ENCODE data around the gene BMPR1A. TPM values are rescaled to one million over a fixed set of nuclear protein-coding genes. Genes with fewer than 3 reads are reported as not detected.
A peak's percentile ranks its signal among the peaks of the same experiment; 100 is the strongest.
"Not testable (repeated sequence)": the region's sequence is repeated elsewhere in the genome, so short reads cannot be mapped to it uniquely, and the experiment has no call there.

The BMPR1A gene
- total RNA-seq, 1 donor, result 71.7 TPM

- Histone ChIP-seq H3K4me3 (ENCODE audit: insufficient read depth, low read length) (no peak overlapping the region), H3K27ac (ENCODE audit: low read depth, low read length) (peak overlapping the region; percentile 32), H3K4me1 (ENCODE audit: insufficient read depth, low read length) (peaks cover 6% of the 10 kb centered on the region), H3K27me3 (ENCODE audit: insufficient read depth, low read length) (no peaks in the 10 kb centered on the region), H4K20me1 (ENCODE audit: insufficient read depth, low read length) (peaks cover 3% of the 10 kb centered on the region), H3K9me3 (ENCODE audit: low read depth, low read length) (no peaks in the 10 kb centered on the region), H3K4me2 (ENCODE audit: insufficient read depth, low read length) (no peak overlapping the region), H3K79me2 (ENCODE audit: insufficient read depth, low read length) (no peaks in the 10 kb centered on the region), H2AFZ (ENCODE audit: low read length) (no peak overlapping the region), H3K36me3 (ENCODE audit: insufficient read depth, low read length) (no peaks in the 10 kb centered on the region)
- DNase-seq (ENCODE audit: insufficient read length, low spot score, missing footprints), result peak; percentile 31
- no peak for TF ChIP-seq CTCF (IDR thresholded peaks at IDR 0.05; ENCODE audit: extremely low read depth, low read depth, low read length)
These were observed 95.1 kb downstream of the BMPR1A start for GRCh38 chr10:86851328-86852207.

- not testable (repeated sequence) for H3K79me2 ChIP-seq (ENCODE audit: insufficient read depth, low read length); H3K4me3 ChIP-seq (ENCODE audit: insufficient read depth, low read length); H3K36me3 ChIP-seq (ENCODE audit: insufficient read depth, low read length); H3K4me2 ChIP-seq (ENCODE audit: insufficient read depth, low read length); H3K27ac ChIP-seq (ENCODE audit: low read depth, low read length); H2AFZ ChIP-seq (ENCODE audit: low read length); H3K9me3 ChIP-seq (ENCODE audit: low read depth, low read length); H4K20me1 ChIP-seq (ENCODE audit: insufficient read depth, low read length); DNase-seq (ENCODE audit: insufficient read length, low spot score, missing footprints); H3K27me3 ChIP-seq (ENCODE audit: insufficient read depth, low read length)
- peaks cover 18% of the 10 kb centered on the region for H3K4me1 ChIP-seq (ENCODE audit: insufficient read depth, low read length)
These were observed 97.2 kb downstream of the BMPR1A start for GRCh38 chr10:86853582-86853981.

- no peak overlapping the region for H2AFZ ChIP-seq (ENCODE audit: low read length)
- peaks cover 18% of the 10 kb centered on the region for H3K4me1 ChIP-seq (ENCODE audit: insufficient read depth, low read length)
- no peak for TF ChIP-seq CTCF (IDR thresholded peaks at IDR 0.05; ENCODE audit: extremely low read depth, low read depth, low read length)
- DNase-seq (ENCODE audit: insufficient read length, low spot score, missing footprints), result no peak
- no peaks in the 10 kb centered on the region for H3K27me3 ChIP-seq (ENCODE audit: insufficient read depth, low read length)
- no peaks in the 10 kb centered on the region for H3K9me3 ChIP-seq (ENCODE audit: low read depth, low read length)
- H3K4me3 ChIP-seq (ENCODE audit: insufficient read depth, low read length), result no peak overlapping the region
- H3K4me2 ChIP-seq (ENCODE audit: insufficient read depth, low read length), result no peak overlapping the region
- no peak overlapping the region for H3K27ac ChIP-seq (ENCODE audit: low read depth, low read length)
- H3K79me2 ChIP-seq (ENCODE audit: insufficient read depth, low read length), result no peaks in the 10 kb centered on the region
- H4K20me1 ChIP-seq (ENCODE audit: insufficient read depth, low read length), result peaks cover 3% of the 10 kb centered on the region
- H3K36me3 ChIP-seq (ENCODE audit: insufficient read depth, low read length), result no peaks in the 10 kb centered on the region
These were observed 99.1 kb downstream of the BMPR1A start for GRCh38 chr10:86855513-86855912.

GRCh38 chr10:86856156-86856555, 99.7 kb downstream of the BMPR1A start:
- peaks cover 3% of the 10 kb centered on the region for H4K20me1 ChIP-seq (ENCODE audit: insufficient read depth, low read length)
- no peak overlapping the region for H3K4me2 ChIP-seq (ENCODE audit: insufficient read depth, low read length)
- TF ChIP-seq CTCF (IDR thresholded peaks at IDR 0.05; ENCODE audit: extremely low read depth, low read depth, low read length), result no peak

More at GRCh38 chr10:86856156-86856555, 99.7 kb downstream of the BMPR1A start:
- Histone ChIP-seq H3K27me3 (ENCODE audit: insufficient read depth, low read length) (no peaks in the 10 kb centered on the region), H3K4me3 (ENCODE audit: insufficient read depth, low read length) (no peak overlapping the region), H3K36me3 (ENCODE audit: insufficient read depth, low read length) (no peaks in the 10 kb centered on the region), H3K4me1 (ENCODE audit: insufficient read depth, low read length) (peaks cover 15% of the 10 kb centered on the region), H3K79me2 (ENCODE audit: insufficient read depth, low read length) (no peaks in the 10 kb centered on the region), H2AFZ (ENCODE audit: low read length) (no peak overlapping the region), H3K27ac (ENCODE audit: low read depth, low read length) (no peak overlapping the region), H3K9me3 (ENCODE audit: low read depth, low read length) (no peaks in the 10 kb centered on the region)
- DNase-seq (ENCODE audit: insufficient read length, low spot score, missing footprints), result no peak
